Activated T-cell treated with anti-CD3 and anti-CD28 coated beads, Interleukin-2, amount 50 U/mL, for 72 hours (primary cell): ENCODE results near the gene ANKRD44. TPM values are rescaled to one million over a fixed set of nuclear protein-coding genes. Genes with fewer than 3 reads are reported as not detected.
"Not testable (repeated sequence)": the region's sequence is repeated elsewhere in the genome, so short reads cannot be mapped to it uniquely, and the experiment has no call there.

ENCODE experiments used
- ATAC-seq, 2 donors: fragments of 150-1000 bp; cut with Tn5 transposase; replicated peaks in 1 of 2; 2 replicates each; pipeline ENCODE4 v1.10.0; 2021; ENCODE audit warnings: moderate library complexity in 2 of 2, mild to moderate bottlenecking in 1 of 2
- DNase-seq, 2 donors: peaks; one replicate each; pipeline ENCODE4 v3.0.0; 2021 to 2022; ENCODE audit warnings: mixed read lengths in 1 of 2
- H3K27ac Mint-ChIP-seq: one replicate; pipeline ENCODE4 v1.8.0; 2022; ENCODE audit warnings: mild to moderate bottlenecking, moderate library complexity, mixed read lengths
- H3K27me3 Mint-ChIP-seq: one replicate; pipeline ENCODE4 v1.8.0; 2022; ENCODE audit warnings: low read depth, mixed read lengths
- H3K36me3 Mint-ChIP-seq, 2 donors: one replicate each; pipeline ENCODE4 v1.8.0; 2022; ENCODE audit warnings: mixed read lengths in 2 of 2, mild to moderate bottlenecking in 1 of 2; ENCODE audit not compliant: insufficient read depth in 2 of 2
- H3K4me1 Mint-ChIP-seq: one replicate; pipeline ENCODE4 v1.8.0; 2022; ENCODE audit warnings: low read depth, mixed read lengths
- H3K4me3 Mint-ChIP-seq, 2 donors: one replicate each; pipeline ENCODE4 v1.8.0; 2022; ENCODE audit warnings: mild to moderate bottlenecking in 2 of 2, mixed read lengths in 2 of 2, moderate library complexity in 2 of 2
- H3K9me3 Mint-ChIP-seq, 2 donors: one replicate each; pipeline ENCODE4 v1.8.0; 2022; ENCODE audit warnings: mixed read lengths in 2 of 2
- total RNA-seq, 2 donors: library from RNA; stranded (reverse); gene quantifications; one replicate each; pipeline ENCODE4 v1.2.3, GENCODE V29; 2022

Gene ANKRD44
- total RNA-seq, 2 donors from 2014 or later: 114 to 141 TPM

- ATAC-seq: no peak
- peaks cover 0 to 2% of the 10 kb centered on the region in 2 donors for H3K9me3 Mint-ChIP-seq
- no peaks in the 10 kb centered on the region for H3K27me3 Mint-ChIP-seq
- H3K4me3 Mint-ChIP-seq: no peak overlapping the region
- H3K36me3 Mint-ChIP-seq: peaks cover 25 to 48% of the 10 kb centered on the region in 2 donors
- peak overlapping the region; percentile 30 for H3K27ac Mint-ChIP-seq
- H3K4me1 Mint-ChIP-seq: peaks cover 5% of the 10 kb centered on the region
- DNase-seq: no peak
These were observed 231.2 kb downstream of the ANKRD44 start for GRCh38 chr2:197079414-197079813.

- H3K9me3 Mint-ChIP-seq: peaks cover 0 to 2% of the 10 kb centered on the region in 2 donors
- H3K4me1 Mint-ChIP-seq: peaks cover 14% of the 10 kb centered on the region
- ATAC-seq: no peak
- no peak overlapping the region for H3K4me3 Mint-ChIP-seq
- H3K36me3 Mint-ChIP-seq: peaks cover 22 to 43% of the 10 kb centered on the region in 2 donors
- H3K27ac Mint-ChIP-seq: peak overlapping the region; percentile 64
- no peaks in the 10 kb centered on the region for H3K27me3 Mint-ChIP-seq
- no peak for DNase-seq
These were observed 232.0 kb downstream of the ANKRD44 start for GRCh38 chr2:197078535-197078934.

GRCh38 chr2:197077336-197077735 lies 233.2 kb downstream of the ANKRD44 start:
- H3K4me1 Mint-ChIP-seq: peaks cover 22% of the 10 kb centered on the region
- no peak overlapping the region for H3K4me3 Mint-ChIP-seq
- no peaks in the 10 kb centered on the region for H3K27me3 Mint-ChIP-seq
- peaks cover 18 to 38% of the 10 kb centered on the region in 2 donors for H3K36me3 Mint-ChIP-seq
- ATAC-seq (no peak), DNase-seq (no peak)
- peak overlapping the region; percentile 51 for H3K27ac Mint-ChIP-seq
- H3K9me3 Mint-ChIP-seq: peaks cover 0 to 2% of the 10 kb centered on the region in 2 donors

GRCh38 chr2:197076652-197077051 lies 233.9 kb downstream of the ANKRD44 start:
- Mint-ChIP-seq H3K27me3 (no peaks in the 10 kb centered on the region), H3K36me3 (peaks cover 18 to 34% of the 10 kb centered on the region in 2 donors), H3K27ac (peak overlapping the region; percentile 15), H3K4me1 (peaks cover 27% of the 10 kb centered on the region), H3K9me3 (peaks cover 0 to 2% of the 10 kb centered on the region in 2 donors), H3K4me3 (no peak overlapping the region)
- DNase-seq: no peak
- ATAC-seq: no peak

GRCh38 chr2:197075754-197076337 lies 234.7 kb downstream of the ANKRD44 start:
- DNase-seq: no peak
- Mint-ChIP-seq H3K9me3 (peaks cover 0 to 2% of the 10 kb centered on the region in 2 donors), H3K36me3 (peaks cover 15 to 31% of the 10 kb centered on the region in 2 donors), H3K27me3 (no peaks in the 10 kb centered on the region), H3K4me1 (peaks cover 36% of the 10 kb centered on the region), H3K4me3 (no peak overlapping the region), H3K27ac (no peak overlapping the region)
- no peak for ATAC-seq

- H3K27me3 Mint-ChIP-seq: no peaks in the 10 kb centered on the region
- ATAC-seq (no peak), DNase-seq (no peak)
- H3K36me3 Mint-ChIP-seq: peaks cover 15 to 34% of the 10 kb centered on the region in 2 donors
- H3K27ac Mint-ChIP-seq: no peak overlapping the region
- peaks cover 0 to 2% of the 10 kb centered on the region in 2 donors for H3K9me3 Mint-ChIP-seq
- peaks cover 41% of the 10 kb centered on the region for H3K4me1 Mint-ChIP-seq
- no peak overlapping the region for H3K4me3 Mint-ChIP-seq
These were observed 235.3 kb downstream of the ANKRD44 start for GRCh38 chr2:197075281-197075680.

GRCh38 chr2:197073701-197074433 lies 236.7 kb downstream of the ANKRD44 start:
- H3K4me1 Mint-ChIP-seq: peaks cover 48% of the 10 kb centered on the region
- peaks cover 2% of the 10 kb centered on the region in 2 donors for H3K9me3 Mint-ChIP-seq
- H3K4me3 Mint-ChIP-seq: peak overlapping the region in 1 of 2 donors; percentile 7
- peak overlapping the region; percentile 94 for H3K27ac Mint-ChIP-seq
- ATAC-seq: peak; percentile 20 to 45
- no peaks in the 10 kb centered on the region for H3K27me3 Mint-ChIP-seq
- DNase-seq: no peak
- peaks cover 20 to 42% of the 10 kb centered on the region in 2 donors for H3K36me3 Mint-ChIP-seq

- H3K27ac Mint-ChIP-seq: peak overlapping the region; percentile 94
- peaks cover 21 to 42% of the 10 kb centered on the region in 2 donors for H3K36me3 Mint-ChIP-seq
- H3K4me1 Mint-ChIP-seq: peaks cover 48% of the 10 kb centered on the region
- ATAC-seq (peak in 1 of 2 donors; percentile 11), DNase-seq (no peak)
- no peak overlapping the region for H3K4me3 Mint-ChIP-seq
- H3K27me3 Mint-ChIP-seq: no peaks in the 10 kb centered on the region
- peaks cover 2% of the 10 kb centered on the region in 2 donors for H3K9me3 Mint-ChIP-seq
These were observed 237.3 kb downstream of the ANKRD44 start for GRCh38 chr2:197073270-197073669.

- Mint-ChIP-seq H3K27me3 (no peaks in the 10 kb centered on the region), H3K36me3 (peaks cover 21 to 38% of the 10 kb centered on the region in 2 donors)
These were observed 238.0 kb downstream of the ANKRD44 start for GRCh38 chr2:197072533-197072932.

GRCh38 chr2:197071790-197072436 lies 238.7 kb downstream of the ANKRD44 start:
- H3K27ac Mint-ChIP-seq: peak overlapping the region; percentile 99
- H3K4me1 Mint-ChIP-seq: peaks cover 48% of the 10 kb centered on the region
- H3K36me3 Mint-ChIP-seq: peaks cover 16 to 32% of the 10 kb centered on the region in 2 donors
- H3K9me3 Mint-ChIP-seq: peaks cover 2% of the 10 kb centered on the region in 2 donors
- peak overlapping the region; percentile 18 to 93 for H3K4me3 Mint-ChIP-seq
- ATAC-seq (no peak), DNase-seq (no peak)
- H3K27me3 Mint-ChIP-seq: no peaks in the 10 kb centered on the region

More at GRCh38 chr2:197072533-197072932, 238.0 kb downstream of the ANKRD44 start:
- Mint-ChIP-seq H3K4me3 (no peak overlapping the region), H3K4me1 (peaks cover 48% of the 10 kb centered on the region), H3K27ac (peak overlapping the region; percentile 94), H3K9me3 (peaks cover 2% of the 10 kb centered on the region in 2 donors)
- no peak for ATAC-seq
- no peak for DNase-seq

- no peak for DNase-seq
- Mint-ChIP-seq H3K36me3 (peaks cover 14 to 32% of the 10 kb centered on the region in 2 donors), H3K4me3 (peak overlapping the region; percentile 18 to 93), H3K27ac (peak overlapping the region; percentile 99), H3K9me3 (peaks cover 0 to 2% of the 10 kb centered on the region in 2 donors), H3K27me3 (no peaks in the 10 kb centered on the region), H3K4me1 (peaks cover 48% of the 10 kb centered on the region)
- no peak for ATAC-seq
These were observed 239.4 kb downstream of the ANKRD44 start for GRCh38 chr2:197071213-197071612.

GRCh38 chr2:197069958-197070357 lies 240.6 kb downstream of the ANKRD44 start:
- Mint-ChIP-seq H3K4me1 (peaks cover 55% of the 10 kb centered on the region), H3K9me3 (peaks cover 0 to 2% of the 10 kb centered on the region in 2 donors), H3K4me3 (no peak overlapping the region)

GRCh38 chr2:197062574-197062973 lies 248.0 kb downstream of the ANKRD44 start:
- H3K27me3 Mint-ChIP-seq, H3K4me3 Mint-ChIP-seq, DNase-seq, H3K9me3 Mint-ChIP-seq, H3K4me1 Mint-ChIP-seq, ATAC-seq: not testable (repeated sequence)
- H3K36me3 Mint-ChIP-seq: peaks cover 18 to 50% of the 10 kb centered on the region in 2 donors
- peak overlapping the region; percentile 67 for H3K27ac Mint-ChIP-seq

More at GRCh38 chr2:197069958-197070357, 240.6 kb downstream of the ANKRD44 start:
- no peak for DNase-seq
- peak overlapping the region; percentile 99 for H3K27ac Mint-ChIP-seq
- H3K36me3 Mint-ChIP-seq: peaks cover 12 to 36% of the 10 kb centered on the region in 2 donors
- no peak for ATAC-seq
- H3K27me3 Mint-ChIP-seq: no peaks in the 10 kb centered on the region
